HepG2 (cell line): Measurements from ENCODE around the gene SLC2A8. TPM values are rescaled to one million over a fixed set of nuclear protein-coding genes. Genes with fewer than 3 reads are reported as not detected.

ENCODE experiments used
- BHLHE40 ChIP-seq: IDR thresholded peaks from 2 replicates; pipeline ENCODE4 v1.6.1; 2011; ENCODE audit warnings: low read length, improper control_type of control experiment
- CREB1 ChIP-seq, 2 experiments: fragments of 450-650 bp in 1 of 2; IDR thresholded peaks; 2 replicates each; pipeline ENCODE4 v1.6.1; 2016 to 2017; ENCODE audit warnings: control low read depth in 1 of 2, mild to moderate bottlenecking in 1 of 2, missing compliant biosample characterization in 1 of 2, missing genetic modification characterization in 1 of 2
- CSRNP1 ChIP-seq: sonication (generic); formaldehyde crosslinking; IDR thresholded peaks from 2 replicates; pipeline ENCODE4 v1.8.1; 2023; ENCODE audit warnings: mild to moderate bottlenecking, missing genetic modification reagents
- GTF3A ChIP-seq: sonication (generic); formaldehyde crosslinking; conservative IDR thresholded peaks from 2 replicates; pipeline ENCODE4 v1.4.0; 2020; ENCODE audit warnings: mild to moderate bottlenecking, missing genetic modification reagents
- HMGA1 ChIP-seq: sonication (generic); formaldehyde crosslinking; conservative IDR thresholded peaks from 2 replicates; pipeline ENCODE4 v1.4.0; 2020; ENCODE audit warnings: missing genetic modification reagents
- KMT2B ChIP-seq: IDR thresholded peaks from 2 replicates; pipeline ENCODE4 v1.6.1; 2016; ENCODE audit warnings: missing genetic modification reagents, missing compliant biosample characterization
- NR0B2 ChIP-seq: sonication (generic); formaldehyde crosslinking; IDR thresholded peaks from 2 replicates; pipeline ENCODE4 v1.4.0; 2020; ENCODE audit warnings: mild to moderate bottlenecking, missing genetic modification reagents
- U2AF2 ChIP-seq: fragments of 200-400 bp; formaldehyde crosslinking; IDR thresholded peaks from 2 replicates; pipeline ENCODE4 v1.6.1; 2017; ENCODE audit warnings: low read depth, mild to moderate bottlenecking, low read length
- ZHX2 ChIP-seq, 2 experiments: sonication (generic) in 1 of 2; formaldehyde crosslinking in 1 of 2; IDR thresholded peaks; 2 replicates each; pipeline versions ENCODE4 v1.6.1 to v1.9.0; 2014 to 2022; ENCODE audit warnings: antibody characterized with exemption in 1 of 2, borderline replicate concordance in 1 of 2, inconsistent platforms in 1 of 2, low read depth in 1 of 2, missing genetic modification reagents in 1 of 2
- ZNF143 ChIP-seq: sonication (generic); formaldehyde crosslinking; IDR thresholded peaks from 2 replicates; pipeline ENCODE4 v1.4.0; 2020; ENCODE audit warnings: missing genetic modification reagents
- ZNF550 ChIP-seq: sonication (generic); formaldehyde crosslinking; IDR thresholded peaks from 2 replicates; pipeline ENCODE4 v1.4.0; 2020; ENCODE audit warnings: mild to moderate bottlenecking, missing genetic modification reagents, borderline replicate concordance
- ZNF558 ChIP-seq: sonication (generic); formaldehyde crosslinking; IDR thresholded peaks from 2 replicates; pipeline ENCODE4 v1.9.0; 2022; ENCODE audit warnings: mild to moderate bottlenecking, missing genetic modification reagents, borderline replicate concordance
- ZNF75D ChIP-seq: sonication (generic); formaldehyde crosslinking; IDR thresholded peaks from 2 replicates; pipeline ENCODE4 v1.8.1; 2023; ENCODE audit warnings: missing genetic modification reagents, mild to moderate bottlenecking, borderline replicate concordance
- ZSCAN30 ChIP-seq: sonication (generic); formaldehyde crosslinking; IDR thresholded peaks from 2 replicates; pipeline ENCODE4 v1.5.0; 2020; ENCODE audit warnings: mild to moderate bottlenecking, missing genetic modification reagents
- ZXDC ChIP-seq: sonication (generic); formaldehyde crosslinking; IDR thresholded peaks from 2 replicates; pipeline ENCODE4 v1.5.0; 2020; ENCODE audit warnings: mild to moderate bottlenecking, missing genetic modification reagents
- polyA plus RNA-seq, 8 experiments: library from polyadenylated mRNA; depleted of rRNA in 3 of 8; stranded (reverse) in 7 of 8; unstranded in 1 of 8; fragments of >200 nt; fragmentation: Illumina TruSeq in 4 of 8; extraction: Trizol in 4 of 8; gene quantifications; 2 replicates each; pipeline versions ENCODE4 v1.2.1 to v1.2.3, GENCODE V29; 2011 to 2016; ENCODE audit warnings: low read depth in 4 of 8, missing spikeins in 1 of 8, mixed read lengths in 1 of 8; ENCODE audit not compliant: insufficient read depth in 1 of 8
- total RNA-seq, 5 experiments: library from RNA; depleted of rRNA; stranded (reverse); fragments of >200 nt; fragmentation: Illumina TruSeq; extraction: Trizol; gene quantifications; 2 replicates each; pipeline ENCODE4 v1.2.3, GENCODE V29; 2016; ENCODE audit warnings: low read depth in 1 of 5

SLC2A8 gene
- total and polyA plus RNA-seq, 2 of the 13 experiments (the other 11 are each of a cell fraction or from before 2014, with no cell fraction given) = 22.6 to 48.6 TPM

- no peak for TF ChIP-seq CSRNP1 (CRISPR knock-in tag)
- TF ChIP-seq ZNF143 = 0 out of 2 replicates have a peak, but pooled peaks have one; percentile 21
- no peak for TF ChIP-seq U2AF2
- no peak for TF ChIP-seq GTF3A
- no peak for TF ChIP-seq CREB1 (IDR thresholded peaks at IDR 0.05)
- TF ChIP-seq CREB1 (CRISPR knock-in tag; IDR thresholded peaks at IDR 0.05) = 0 out of 2 replicates have a peak, but pooled peaks have one; percentile 48
- no peak for TF ChIP-seq ZXDC
- no peak for TF ChIP-seq ZNF558 (CRISPR knock-in tag)
- TF ChIP-seq HMGA1 = no peak
- TF ChIP-seq ZNF75D = no peak
- TF ChIP-seq NR0B2 = no peak
- TF ChIP-seq KMT2B = 0 out of 2 replicates have a peak, but pooled peaks have one; percentile 10
- TF ChIP-seq ZHX2 (IDR thresholded peaks at IDR 0.05; ENCODE audit: low read depth) = peak; percentile 28; the same call in 1 of the 2 replicates
- TF ChIP-seq ZHX2 (CRISPR knock-in tag; IDR thresholded peaks at IDR 0.05; ENCODE audit: borderline replicate concordance) = no peak
- peak; percentile 51 for TF ChIP-seq BHLHE40
- TF ChIP-seq ZSCAN30 (CRISPR knock-in tag) = no peak
- TF ChIP-seq ZNF550 = no peak
These were observed 8.7 kb upstream of the SLC2A8 start (continued) for GRCh38 chr9:127388037-127388855.
